Epithelial cell of proximal tubule (primary cell): ENCODE results near the gene ATP6V0C. TPM values are rescaled to one million over a fixed set of nuclear protein-coding genes. Genes with fewer than 3 reads are reported as not detected.

Experiments
- DNase-seq: peaks from one replicate; pipeline ENCODE4 v3.0.0-alpha.2; 2011; ENCODE audit warnings: low read depth
- H3K4me3 ChIP-seq: 2 replicates; pipeline ENCODE4 v1.5.1; 2011; ENCODE audit warnings: low read depth, mild to moderate bottlenecking, low read length
- CTCF ChIP-seq: conservative IDR thresholded peaks from 2 replicates; pipeline ENCODE4 v1.5.1; 2012; ENCODE audit warnings: low read depth, mild to moderate bottlenecking, low read length
- total RNA-seq: library from RNA; depleted of rRNA; stranded (reverse); fragments of >200 nt; gene quantifications from 2 replicates; pipeline ENCODE4 v1.2.3, GENCODE V29; 2015

The ATP6V0C gene
- 32.4 and 46.6 TPM in 2 replicates for total RNA-seq

- DNase-seq = no peak
- H3K4me3 ChIP-seq = peak within 1 kb of the TSS; percentile 97
- TF ChIP-seq CTCF = no peak
These were observed at the start of gene ATP6V0C for GRCh38 chr16:2513405-2514332. Gene ATP6V0C (plus strand): TSS chr16:2513952. CDS start chr16:2514104, 152 bp downstream.

DNA sequence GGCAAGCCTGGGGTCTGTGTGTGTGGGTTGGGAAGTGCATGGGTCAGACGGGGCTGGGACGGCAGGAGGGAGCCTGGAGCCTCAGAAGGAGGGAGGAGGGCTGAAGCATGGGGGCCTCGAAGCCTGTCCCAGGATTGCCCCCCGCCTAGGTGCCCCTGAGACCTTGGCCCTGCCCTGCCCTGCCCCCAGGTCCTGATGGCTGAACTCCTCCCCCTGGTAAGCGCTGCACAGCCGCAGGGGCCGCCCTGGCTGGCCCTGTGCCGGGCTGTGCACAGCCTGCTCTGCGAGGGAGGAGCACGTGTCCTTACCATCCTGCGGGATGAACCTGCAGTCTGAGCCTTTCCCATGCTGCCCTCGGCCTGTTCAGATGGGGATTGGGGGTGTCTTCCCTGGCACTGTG is 49.4 kb upstream of the ATP6V0C start:
- DNase-seq = no peak

DNA sequence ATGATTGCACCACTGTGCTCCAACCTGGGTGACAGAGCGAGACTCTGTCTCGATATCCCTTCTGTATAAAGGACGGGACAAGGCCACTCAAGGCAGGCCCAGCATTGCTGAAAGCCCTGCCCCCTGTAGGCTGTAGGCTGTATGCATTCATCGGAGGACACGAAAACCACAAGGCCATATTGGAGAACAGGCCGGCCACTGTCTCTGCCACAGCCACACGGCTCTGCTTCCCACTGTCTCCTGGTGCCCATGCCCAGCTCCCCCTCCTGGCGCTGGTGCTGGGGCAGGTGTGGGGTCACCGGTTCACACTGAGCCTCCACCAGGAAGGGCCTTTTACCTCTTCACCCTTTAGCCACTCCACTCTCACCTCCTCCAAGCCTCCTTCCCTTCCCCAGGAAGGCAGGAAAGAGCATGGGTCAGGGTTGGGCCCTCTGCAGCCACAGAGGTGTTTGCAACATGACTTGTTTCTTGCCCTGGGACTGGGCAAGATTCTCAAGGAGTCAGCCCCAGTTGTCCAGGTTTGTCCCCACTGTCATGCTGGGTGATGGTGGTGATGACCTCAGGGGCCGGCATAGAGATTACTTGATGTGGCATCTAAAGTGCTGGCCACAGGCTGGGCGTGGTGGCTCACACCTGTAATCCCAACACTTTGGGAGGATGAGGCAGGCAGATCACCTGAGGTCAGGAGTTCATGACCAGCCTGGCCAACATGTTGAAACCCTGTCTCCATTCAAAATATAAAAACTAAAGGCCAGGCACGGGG is 47.9 kb upstream of the ATP6V0C start:
- DNase-seq = no peak
- no peak overlapping the region for H3K4me3 ChIP-seq
- TF ChIP-seq CTCF = peak; percentile 35

More for the DNA sequence above, 49.4 kb upstream of the ATP6V0C start:
- TF ChIP-seq CTCF = no peak
- H3K4me3 ChIP-seq = no peak overlapping the region

DNA sequence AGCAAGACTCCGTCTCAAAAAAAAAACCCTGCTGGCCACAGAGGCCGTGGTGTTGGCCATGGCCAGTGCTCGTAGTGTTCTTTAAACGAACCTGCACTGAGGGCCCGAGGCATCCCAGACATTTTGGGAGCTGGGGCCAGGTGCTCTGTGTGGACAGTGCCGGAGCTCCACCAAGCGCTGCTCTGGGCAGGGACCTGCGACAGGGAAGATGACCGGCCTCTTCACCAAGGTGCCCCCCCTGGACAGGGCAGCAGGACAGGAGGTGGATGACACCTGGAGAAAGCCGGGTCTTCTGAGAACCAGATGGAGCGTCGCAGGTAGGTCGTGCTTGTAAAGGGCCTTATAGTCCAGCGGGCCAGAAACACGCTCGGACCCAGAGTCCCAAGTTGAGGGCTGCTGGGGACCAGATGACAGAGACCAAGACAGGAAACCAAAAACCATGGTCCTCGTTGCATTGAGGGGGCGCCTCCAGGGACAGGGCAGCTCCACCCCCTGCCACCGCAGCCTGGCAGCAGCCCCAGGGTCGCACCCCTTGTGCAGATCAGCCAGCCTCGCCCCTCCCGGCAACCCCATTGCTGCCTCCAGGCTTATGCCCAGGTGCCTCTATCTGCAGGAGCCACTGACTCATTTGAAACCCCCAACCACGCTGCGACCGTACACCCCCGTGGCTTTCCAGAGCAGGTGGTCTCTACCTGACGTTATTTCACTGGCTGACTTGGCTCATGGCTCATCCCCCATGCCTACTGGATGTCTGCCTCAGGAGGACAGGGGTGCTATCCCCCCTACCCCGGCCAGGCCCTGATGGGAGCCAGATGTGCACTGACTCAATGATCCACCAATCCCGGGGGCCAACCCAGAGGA is 46.9 kb upstream of the ATP6V0C start:
- TF ChIP-seq CTCF = no peak
- DNase-seq = no peak
- peak overlapping the region; percentile 49 for H3K4me3 ChIP-seq

DNA sequence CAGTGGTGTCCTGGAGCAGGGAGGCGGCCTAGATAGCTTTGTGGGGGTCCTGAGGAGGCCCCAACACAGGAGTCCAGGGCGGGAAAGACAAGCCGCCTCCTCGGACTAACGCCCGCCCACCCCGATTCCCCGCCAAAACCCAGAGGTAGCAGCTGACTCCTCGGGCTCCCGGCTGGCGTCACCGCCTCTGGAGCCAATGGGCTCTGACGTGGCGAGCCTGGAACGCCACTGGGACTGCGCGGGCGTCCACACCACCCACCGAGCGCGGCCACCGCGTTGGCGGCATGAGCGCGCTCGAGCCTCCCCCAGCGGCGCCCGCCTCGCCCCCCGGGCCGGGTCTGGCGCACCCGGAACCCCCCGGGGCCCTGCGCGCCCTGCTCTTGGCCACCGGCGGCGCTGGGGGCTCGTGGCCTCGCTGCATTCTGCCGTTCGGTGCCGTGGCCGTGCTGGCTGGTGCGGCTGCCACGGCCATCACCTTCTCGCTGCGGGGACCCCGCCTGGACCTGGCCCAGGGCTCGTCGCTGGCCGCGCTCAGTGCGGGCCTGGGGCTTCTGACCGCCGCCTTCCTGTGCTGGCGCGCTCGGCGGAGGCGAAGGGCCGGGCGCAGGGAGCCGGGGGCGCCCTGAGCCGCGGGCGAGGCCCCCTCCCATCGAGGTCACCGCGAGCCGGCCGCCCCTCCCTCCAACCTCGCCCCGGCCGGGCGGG is 46.1 kb upstream of the ATP6V0C start:
- DNase-seq = no peak
- TF ChIP-seq CTCF = no peak
- H3K4me3 ChIP-seq = peak overlapping the region; percentile 49

DNA sequence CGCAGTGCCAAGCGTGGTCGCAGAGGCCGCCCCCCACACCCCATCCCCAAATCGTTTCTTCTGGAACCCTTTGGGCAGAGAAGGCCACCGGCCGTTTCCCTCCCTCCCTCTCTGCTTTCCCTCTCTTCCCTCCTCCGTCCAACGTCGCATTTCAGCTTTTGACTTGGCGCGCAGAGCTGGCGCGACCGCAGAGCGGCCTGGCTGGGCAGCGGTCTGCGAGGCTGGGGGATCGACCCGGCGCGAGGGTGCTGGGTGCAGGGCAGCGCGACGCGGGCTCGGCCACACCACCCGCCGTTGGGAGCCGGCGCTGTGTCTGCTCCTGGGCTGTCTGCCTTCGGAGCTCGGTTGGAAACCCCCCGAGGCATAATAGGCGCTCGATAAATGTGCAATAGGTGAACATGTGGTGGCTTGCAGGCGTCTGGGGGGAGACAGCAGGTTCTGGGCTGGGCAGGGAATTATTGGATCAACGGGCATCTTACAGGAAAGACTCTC is 45.5 kb upstream of the ATP6V0C start:
- H3K4me3 ChIP-seq = peak overlapping the region; percentile 49
- TF ChIP-seq CTCF = no peak
- no peak for DNase-seq
